HG02943 (cell line): Measurements from ENCODE around the gene ZFYVE1.

ENCODE experiments used
- ATAC-seq: cut with Tn5 transposase; IDR thresholded peaks from one replicate; pipeline ENCODE4 v1.9.1; 2021; ENCODE audit warnings: mild to moderate bottlenecking, low read depth, moderate library complexity; ENCODE audit not compliant: unreplicated experiment

Gene ZFYVE1

GRCh38 chr14:72925815-72926291 is 101.1 kb downstream of the ZFYVE1 start:
- ATAC-seq = peak; percentile 8

- ATAC-seq = no peak
These were observed 101.6 kb downstream of the ZFYVE1 start for GRCh38 chr14:72925171-72925759.

- ATAC-seq = no peak
These were observed 102.6 kb downstream of the ZFYVE1 start for GRCh38 chr14:72924337-72924736.

GRCh38 chr14:72921396-72921795 is 105.5 kb downstream of the ZFYVE1 start:
- ATAC-seq = no peak

DNA sequence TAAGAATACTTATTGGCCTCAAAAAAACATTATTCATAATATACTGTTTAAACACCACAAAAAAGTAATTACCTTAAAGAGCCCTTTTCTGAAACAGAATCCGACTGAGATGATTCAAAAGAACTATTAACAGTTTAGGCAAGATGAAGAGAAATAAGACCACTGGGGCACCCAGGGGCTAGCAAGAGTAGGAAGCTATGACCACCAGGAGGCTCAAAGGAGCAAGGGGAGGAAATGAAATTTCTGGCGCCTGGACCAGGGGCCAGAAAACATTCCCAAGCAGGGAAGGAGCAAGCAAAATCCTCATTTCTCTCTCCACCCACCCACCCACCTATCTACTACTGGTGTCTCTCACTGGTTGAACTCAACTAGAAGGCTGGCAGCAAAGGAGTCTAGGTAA is 106.9 kb downstream of the ZFYVE1 start:
- ATAC-seq = no peak
